Endothelial cell (in vitro differentiated cells): Measurements from ENCODE around the gene DHDDS. TPM values are rescaled to one million over a fixed set of nuclear protein-coding genes. Genes with fewer than 3 reads are reported as not detected.
"Not testable (repeated sequence)": the region's sequence is repeated elsewhere in the genome, so short reads cannot be mapped to it uniquely, and the experiment has no call there.

Experiments used
- DNase-seq: peaks from one replicate; pipeline ENCODE4 v3.0.0; 2021; ENCODE audit warnings: low spot score
- H3K27ac Mint-ChIP-seq: one replicate; pipeline ENCODE4 v1.8.0; 2021; ENCODE audit warnings: mixed read lengths, inconsistent platforms; ENCODE audit not compliant: unreplicated experiment
- H3K27me3 Mint-ChIP-seq: one replicate; pipeline ENCODE4 v1.8.0; 2021; ENCODE audit warnings: mild to moderate bottlenecking, moderate library complexity, mixed read lengths, inconsistent platforms; ENCODE audit not compliant: unreplicated experiment
- H3K36me3 Mint-ChIP-seq: one replicate; pipeline ENCODE4 v1.8.0; 2021; ENCODE audit warnings: mild to moderate bottlenecking, low read depth, mixed read lengths, inconsistent platforms; ENCODE audit not compliant: unreplicated experiment
- H3K4me1 Mint-ChIP-seq: one replicate; pipeline ENCODE4 v1.8.0; 2021; ENCODE audit warnings: mild to moderate bottlenecking, mixed read lengths, inconsistent platforms; ENCODE audit not compliant: unreplicated experiment
- H3K4me3 Mint-ChIP-seq: one replicate; pipeline ENCODE4 v1.8.0; 2021; ENCODE audit warnings: mild to moderate bottlenecking, mixed read lengths, inconsistent platforms; ENCODE audit not compliant: unreplicated experiment
- H3K9me3 Mint-ChIP-seq: one replicate; pipeline ENCODE4 v1.8.0; 2021; ENCODE audit warnings: mixed read lengths, inconsistent platforms; ENCODE audit not compliant: unreplicated experiment
- long read RNA-seq: library from polyadenylated mRNA; unstranded; transcript quantifications from one replicate; pipeline ENCODE4 v2.0.0, GENCODE V29; 2020; ENCODE audit not compliant: unreplicated experiment
- total RNA-seq: library from RNA; stranded (reverse); fragmentation: NEBNext Ultra II Directional; extraction: Animal tissue kit (Norgen Biotek cat#: 25700); gene quantifications from one replicate; pipeline ENCODE4 v1.2.1, GENCODE V29; 2021; ENCODE audit not compliant: unreplicated experiment
- TF ChIP-seq, protein P1 (sequence below): fragments of 200-600 bp; sonication (generic); IDR thresholded peaks from one replicate; pipeline ENCODE4 v1.5.0; 2021; ENCODE audit warnings: antibody characterized with exemption; ENCODE audit not compliant: unreplicated experiment

The DHDDS gene, protein sequence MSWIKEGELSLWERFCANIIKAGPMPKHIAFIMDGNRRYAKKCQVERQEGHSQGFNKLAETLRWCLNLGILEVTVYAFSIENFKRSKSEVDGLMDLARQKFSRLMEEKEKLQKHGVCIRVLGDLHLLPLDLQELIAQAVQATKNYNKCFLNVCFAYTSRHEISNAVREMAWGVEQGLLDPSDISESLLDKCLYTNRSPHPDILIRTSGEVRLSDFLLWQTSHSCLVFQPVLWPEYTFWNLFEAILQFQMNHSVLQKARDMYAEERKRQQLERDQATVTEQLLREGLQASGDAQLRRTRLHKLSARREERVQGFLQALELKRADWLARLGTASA
- 63.5 TPM for total RNA-seq
- long read RNA-seq, partial matches to known transcripts = 3 of 11 reads
- long read RNA-seq, other reads (novel, unspliced or antisense) = 2 of 11 reads

DNA sequence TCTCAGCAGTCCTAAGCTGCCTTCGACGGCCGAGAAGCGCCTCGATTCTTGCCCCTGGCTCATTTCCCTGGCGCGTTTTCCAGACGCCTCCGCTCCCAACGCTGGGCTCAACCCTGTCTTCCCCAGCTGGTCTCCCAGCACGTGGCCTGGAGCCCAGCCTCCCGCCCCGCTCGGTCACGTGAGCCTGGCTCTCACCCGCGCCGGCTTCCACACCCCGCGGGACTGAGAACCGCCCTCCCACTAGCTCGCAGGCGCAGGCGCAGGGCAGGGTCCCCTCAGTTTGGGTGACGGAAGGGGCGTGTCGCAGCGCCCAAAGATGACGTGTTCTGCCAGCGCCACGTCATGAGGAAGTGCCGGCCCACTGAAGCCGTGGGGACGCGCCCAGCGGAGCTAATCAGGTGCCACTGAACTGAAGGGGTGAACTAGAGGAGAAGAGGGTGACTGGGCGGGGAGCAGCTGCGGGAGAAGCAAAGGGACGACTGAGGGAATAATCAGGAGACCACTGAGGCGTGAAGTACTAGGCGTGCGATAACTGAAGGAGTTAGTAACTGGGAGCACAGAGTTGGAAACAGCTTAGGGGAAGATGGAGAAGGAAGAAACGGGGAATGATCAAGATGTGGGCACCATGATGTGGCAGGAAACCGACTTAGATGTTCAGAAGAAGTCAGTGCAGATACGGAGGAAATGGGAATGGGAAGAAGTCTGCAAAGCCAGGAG lies at the start of gene DHDDS:
Gene DHDDS, plus strand, starts transcription at position 343 of the 717 bp plus-strand sequence. CDS start 625 bp downstream, outside the sequence.
- Mint-ChIP-seq H3K27me3 (peaks cover 2% of the 10 kb centered on the region), H3K36me3 (peaks cover 8% of the 10 kb centered on the region), H3K27ac (peak within 1 kb of the TSS; percentile 94), H3K4me3 (peak within 1 kb of the TSS; percentile 99), H3K9me3 (no peaks in the 10 kb centered on the region), H3K4me1 (peaks cover 11% of the 10 kb centered on the region)
- peak; percentile 97 for DNase-seq
- TF ChIP-seq, protein P1, sequence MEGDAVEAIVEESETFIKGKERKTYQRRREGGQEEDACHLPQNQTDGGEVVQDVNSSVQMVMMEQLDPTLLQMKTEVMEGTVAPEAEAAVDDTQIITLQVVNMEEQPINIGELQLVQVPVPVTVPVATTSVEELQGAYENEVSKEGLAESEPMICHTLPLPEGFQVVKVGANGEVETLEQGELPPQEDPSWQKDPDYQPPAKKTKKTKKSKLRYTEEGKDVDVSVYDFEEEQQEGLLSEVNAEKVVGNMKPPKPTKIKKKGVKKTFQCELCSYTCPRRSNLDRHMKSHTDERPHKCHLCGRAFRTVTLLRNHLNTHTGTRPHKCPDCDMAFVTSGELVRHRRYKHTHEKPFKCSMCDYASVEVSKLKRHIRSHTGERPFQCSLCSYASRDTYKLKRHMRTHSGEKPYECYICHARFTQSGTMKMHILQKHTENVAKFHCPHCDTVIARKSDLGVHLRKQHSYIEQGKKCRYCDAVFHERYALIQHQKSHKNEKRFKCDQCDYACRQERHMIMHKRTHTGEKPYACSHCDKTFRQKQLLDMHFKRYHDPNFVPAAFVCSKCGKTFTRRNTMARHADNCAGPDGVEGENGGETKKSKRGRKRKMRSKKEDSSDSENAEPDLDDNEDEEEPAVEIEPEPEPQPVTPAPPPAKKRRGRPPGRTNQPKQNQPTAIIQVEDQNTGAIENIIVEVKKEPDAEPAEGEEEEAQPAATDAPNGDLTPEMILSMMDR = no peak

DNA sequence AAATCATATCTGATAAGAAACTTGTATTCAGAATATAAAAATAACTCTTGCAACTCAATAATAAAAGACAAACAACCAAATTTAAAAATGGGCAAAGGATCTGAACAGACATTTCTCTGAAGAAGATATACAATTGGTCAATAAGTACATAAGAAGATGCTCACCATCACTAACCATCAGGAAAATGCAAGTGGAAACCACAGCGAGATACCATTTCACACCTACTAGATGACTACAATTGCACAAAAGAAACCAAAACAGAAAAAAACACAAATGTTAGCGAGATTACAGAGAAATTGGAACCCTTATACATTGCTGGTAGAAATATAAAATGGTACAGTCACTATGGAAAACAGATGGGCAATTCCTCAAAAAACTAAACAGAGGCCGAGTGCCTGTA lies 48.0 kb upstream of the DHDDS start:
- H3K9me3 Mint-ChIP-seq = no peaks in the 10 kb centered on the region
- TF ChIP-seq, protein P1 = no peak
- no peak overlapping the region for H3K27ac Mint-ChIP-seq
- no peaks in the 10 kb centered on the region for H3K27me3 Mint-ChIP-seq
- no peak overlapping the region for H3K4me3 Mint-ChIP-seq
- no peaks in the 10 kb centered on the region for H3K36me3 Mint-ChIP-seq
- no peaks in the 10 kb centered on the region for H3K4me1 Mint-ChIP-seq
- no peak for DNase-seq

DNA sequence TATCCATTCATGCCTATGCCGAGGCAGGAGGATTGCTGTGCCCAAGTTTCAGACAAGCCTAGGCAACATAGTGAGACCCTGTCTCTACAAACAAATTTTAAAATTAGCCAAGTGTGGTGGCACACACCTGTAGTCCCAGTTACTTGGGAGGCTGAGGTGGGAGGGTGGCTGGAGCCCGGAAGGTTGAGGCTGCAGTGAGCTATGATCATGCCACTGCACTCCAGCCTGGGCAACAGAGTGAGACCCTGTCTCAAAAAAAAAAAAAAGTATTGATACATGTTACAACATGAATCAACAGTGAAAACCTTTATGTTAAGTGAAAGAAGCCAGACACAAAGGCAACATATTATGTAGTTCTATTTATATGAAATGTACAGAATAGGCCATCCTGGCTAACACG lies 47.1 kb upstream of the DHDDS start:
- not testable (repeated sequence) for H3K27me3 Mint-ChIP-seq, H3K36me3 Mint-ChIP-seq, H3K4me1 Mint-ChIP-seq, DNase-seq, H3K4me3 Mint-ChIP-seq, H3K27ac Mint-ChIP-seq, H3K9me3 Mint-ChIP-seq

DNA sequence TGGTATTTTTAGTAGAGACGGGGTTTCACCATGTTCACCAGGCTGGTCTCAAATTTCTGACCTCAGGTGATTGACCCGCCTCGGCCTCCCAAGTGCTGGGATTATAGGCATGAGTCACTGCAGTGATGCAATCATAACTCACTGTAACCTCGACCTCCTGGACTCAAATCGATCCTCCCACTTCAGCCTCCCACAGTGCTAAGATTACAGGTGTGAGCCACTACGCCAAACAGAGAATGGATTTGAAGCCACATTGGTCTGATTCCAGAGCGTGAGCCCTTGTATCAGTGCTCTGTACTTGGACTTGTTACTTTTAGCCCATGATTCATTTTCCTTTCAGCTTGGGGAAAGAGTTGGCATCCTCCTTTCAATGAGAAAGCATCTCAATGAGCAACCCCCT lies 44.7 kb upstream of the DHDDS start:
- no peak for DNase-seq
- Mint-ChIP-seq H3K4me3 (no peak overlapping the region), H3K27ac (no peak overlapping the region), H3K36me3 (no peaks in the 10 kb centered on the region), H3K4me1 (no peaks in the 10 kb centered on the region), H3K27me3 (no peaks in the 10 kb centered on the region), H3K9me3 (no peaks in the 10 kb centered on the region)
- TF ChIP-seq, protein P1 = no peak

DNA sequence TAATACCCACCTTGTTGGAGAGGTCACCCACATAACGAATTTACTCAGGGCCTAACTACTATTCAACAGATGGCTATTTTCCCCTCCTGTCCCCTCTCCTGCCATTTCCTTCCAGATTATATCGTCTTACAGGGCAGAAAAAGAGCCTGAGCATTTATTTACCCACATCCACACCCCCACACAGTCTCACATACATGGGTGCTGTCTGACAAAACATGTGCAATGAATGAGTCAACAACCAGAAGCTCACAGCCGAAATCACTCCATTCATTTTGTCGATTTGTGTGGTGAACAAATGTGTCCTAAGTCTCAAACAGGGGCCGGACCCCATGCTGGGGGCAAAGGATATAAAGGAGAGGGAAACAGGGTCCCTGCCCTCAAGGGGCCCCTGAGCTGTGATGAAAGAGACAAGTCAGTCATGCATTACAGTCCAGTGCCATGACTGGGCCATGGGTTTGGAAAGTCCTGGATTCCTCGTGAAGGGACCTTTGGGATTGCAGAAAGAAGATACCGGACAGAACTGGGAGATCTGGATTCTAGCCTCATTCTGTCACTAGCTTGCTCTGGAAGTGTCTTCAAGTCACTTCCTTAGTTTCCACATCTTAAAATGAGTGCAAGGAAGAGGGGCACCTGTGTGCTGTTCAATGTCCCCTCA lies 43.2 kb upstream of the DHDDS start:
- H3K36me3 Mint-ChIP-seq = no peaks in the 10 kb centered on the region

More for the DNA sequence above, 43.2 kb upstream of the DHDDS start:
- DNase-seq = no peak
- H3K27ac Mint-ChIP-seq = no peak overlapping the region
- TF ChIP-seq, protein P1 = no peak
- H3K4me1 Mint-ChIP-seq = no peaks in the 10 kb centered on the region
- no peaks in the 10 kb centered on the region for H3K27me3 Mint-ChIP-seq
- H3K9me3 Mint-ChIP-seq = no peaks in the 10 kb centered on the region
- no peak overlapping the region for H3K4me3 Mint-ChIP-seq
